CD4-positive, CD25-positive, alpha-beta regulatory T cell (primary cell): Measurements from ENCODE around the gene TREX2. TPM values are rescaled to one million over a fixed set of nuclear protein-coding genes. Genes with fewer than 3 reads are reported as not detected.

ENCODE experiments used
- ATAC-seq, 2 donors: fragments of 150-1000 bp; cut with Tn5 transposase; one replicate each; pipeline ENCODE4 v1.10.0; 2021; ENCODE audit warnings: low read depth in 2 of 2, moderate number of reproducible peaks in 2 of 2, moderate library complexity in 1 of 2
- DNase-seq, 3 donors: peaks; one replicate each; pipeline versions ENCODE4 v3.0.0 to v3.0.0-alpha.2; 2012 to 2022; ENCODE audit warnings: mixed read lengths in 1 of 3
- H3K27ac ChIP-seq: one replicate; pipeline ENCODE4 v1.7.0; 2013; ENCODE audit warnings: mild to moderate bottlenecking, low read length; ENCODE audit not compliant: insufficient read depth, poor library complexity, severe bottlenecking
- H3K27me3 ChIP-seq: one replicate; pipeline ENCODE4 v1.7.0; 2013; ENCODE audit warnings: low read length; ENCODE audit not compliant: control insufficient read depth, insufficient read depth
- H3K36me3 ChIP-seq: one replicate; pipeline ENCODE4 v1.7.0; 2013; ENCODE audit warnings: mild to moderate bottlenecking, low read length, moderate library complexity; ENCODE audit not compliant: control insufficient read depth, insufficient read depth
- H3K4me1 ChIP-seq: 2 replicates; pipeline ENCODE4 v1.7.0; 2013; ENCODE audit warnings: mild to moderate bottlenecking, low read length; ENCODE audit not compliant: insufficient read depth, control insufficient read depth, poor library complexity, severe bottlenecking
- H3K4me3 ChIP-seq: one replicate; pipeline ENCODE4 v1.7.0; 2013; ENCODE audit warnings: low read depth, mild to moderate bottlenecking, low read length, moderate library complexity
- H3K9me3 ChIP-seq, 2 experiments: 1 replicate in 1 of 2; 2 replicates in 1 of 2; pipeline ENCODE4 v1.7.0; 2013; ENCODE audit warnings: low read length in 2 of 2, mild to moderate bottlenecking in 1 of 2, moderate library complexity in 1 of 2; ENCODE audit not compliant: control insufficient read depth in 2 of 2
- H3K27ac Mint-ChIP-seq, 3 donors: one replicate each; pipeline ENCODE4 v1.8.0; 2020 to 2022; ENCODE audit warnings: mild to moderate bottlenecking in 3 of 3, mixed read lengths in 3 of 3, moderate library complexity in 2 of 3
- H3K27me3 Mint-ChIP-seq: one replicate; pipeline ENCODE4 v1.8.0; 2022; ENCODE audit warnings: mild to moderate bottlenecking, mixed read lengths
- H3K36me3 Mint-ChIP-seq: one replicate; pipeline ENCODE4 v1.8.0; 2020; ENCODE audit warnings: mixed read lengths
- H3K4me1 Mint-ChIP-seq, 4 donors: one replicate each; pipeline ENCODE4 v1.8.0; 2020 to 2022; ENCODE audit warnings: mixed read lengths in 4 of 4, mild to moderate bottlenecking in 1 of 4
- H3K4me3 Mint-ChIP-seq, 4 donors: one replicate each; pipeline ENCODE4 v1.8.0; 2020 to 2022; ENCODE audit warnings: mild to moderate bottlenecking in 4 of 4, mixed read lengths in 4 of 4, moderate library complexity in 3 of 4
- H3K9me3 Mint-ChIP-seq, 7 donors: one replicate each; pipeline ENCODE4 v1.8.0; 2020 to 2022; ENCODE audit warnings: mixed read lengths in 7 of 7, mild to moderate bottlenecking in 3 of 7, moderate library complexity in 2 of 7
- polyA plus RNA-seq, 4 donors: library from polyadenylated mRNA; unstranded; fragments of 300-500 nt; fragmentation: Illumina TruSeq; gene quantifications; one replicate each; pipeline ENCODE4 v1.2.3, GENCODE V29; 2021
- total RNA-seq: library from RNA; stranded (reverse); gene quantifications from one replicate; pipeline ENCODE4 v1.2.3, GENCODE V29; 2022

TREX2 gene
- total and polyA plus RNA-seq, 5 donors from 2014 or later = 0.30 to 3.8 (median 0.71) TPM

- no peak for ATAC-seq
- H3K27ac Mint-ChIP-seq = no peak overlapping the region
- no peak overlapping the region for H3K4me3 ChIP-seq
These were observed 24.8 kb downstream of the TREX2 start for GRCh38 chrX:153420851-153421599.

GRCh38 chrX:153417637-153418036, 28.2 kb downstream of the TREX2 start:
- no peaks in the 10 kb centered on the region for H3K27me3 ChIP-seq
- H3K27ac ChIP-seq = no peak overlapping the region
- no peaks in the 10 kb centered on the region for H3K4me1 ChIP-seq
- Mint-ChIP-seq H3K36me3 (no peaks in the 10 kb centered on the region), H3K27ac (no peak overlapping the region), H3K4me3 (no peak overlapping the region), H3K4me1 (no peaks in the 10 kb centered on the region), H3K9me3 (peaks cover 0 to 3% (median 0%) of the 10 kb centered on the region in 7 donors), H3K27me3 (no peaks in the 10 kb centered on the region)
- no peak overlapping the region for H3K4me3 ChIP-seq
- H3K36me3 ChIP-seq = no peaks in the 10 kb centered on the region
- ATAC-seq (no peak), DNase-seq (no peak)
- no peaks in the 10 kb centered on the region for H3K9me3 ChIP-seq

More at GRCh38 chrX:153420851-153421599, 24.8 kb downstream of the TREX2 start:
- Mint-ChIP-seq H3K27me3 (no peaks in the 10 kb centered on the region), H3K4me1 (no peaks in the 10 kb centered on the region), H3K36me3 (no peaks in the 10 kb centered on the region), H3K4me3 (no peak overlapping the region), H3K9me3 (peaks cover 0 to 3% (median 0%) of the 10 kb centered on the region in 7 donors)
- H3K9me3 ChIP-seq = no peaks in the 10 kb centered on the region
- H3K36me3 ChIP-seq = no peaks in the 10 kb centered on the region
- H3K27me3 ChIP-seq = no peaks in the 10 kb centered on the region
- no peaks in the 10 kb centered on the region for H3K4me1 ChIP-seq
- H3K27ac ChIP-seq = no peak overlapping the region
- no peak for DNase-seq

- Mint-ChIP-seq H3K36me3 (no peaks in the 10 kb centered on the region), H3K27me3 (peaks cover 4% of the 10 kb centered on the region), H3K4me1 (peaks cover 0 to 6% (median 3%) of the 10 kb centered on the region in 4 donors), H3K4me3 (no peak overlapping the region), H3K27ac (no peak overlapping the region), H3K9me3 (peaks cover 0 to 3% (median 0%) of the 10 kb centered on the region in 7 donors)
- Histone ChIP-seq H3K4me1 (peaks cover 3% of the 10 kb centered on the region), H3K27ac (no peak overlapping the region), H3K9me3 (no peaks in the 10 kb centered on the region), H3K4me3 (no peak overlapping the region), H3K36me3 (no peaks in the 10 kb centered on the region), H3K27me3 (no peaks in the 10 kb centered on the region)
- no peak for ATAC-seq
- DNase-seq = no peak
These were observed 28.9 kb downstream of the TREX2 start for GRCh38 chrX:153416781-153417450.

- Mint-ChIP-seq H3K27me3 (peaks cover 4% of the 10 kb centered on the region), H3K9me3 (peaks cover 0 to 3% (median 0%) of the 10 kb centered on the region in 7 donors), H3K4me1 (peaks cover 0 to 11% (median 4%) of the 10 kb centered on the region in 4 donors), H3K36me3 (no peaks in the 10 kb centered on the region), H3K4me3 (no peak overlapping the region), H3K27ac (no peak overlapping the region)
- Histone ChIP-seq H3K27me3 (no peaks in the 10 kb centered on the region), H3K36me3 (no peaks in the 10 kb centered on the region), H3K4me1 (peaks cover 7% of the 10 kb centered on the region), H3K27ac (no peak overlapping the region), H3K4me3 (no peak overlapping the region), H3K9me3 (no peaks in the 10 kb centered on the region)
- ATAC-seq (no peak), DNase-seq (no peak)
These were observed 30.9 kb downstream of the TREX2 start for GRCh38 chrX:153414856-153415510.

- no peaks in the 10 kb centered on the region for H3K27me3 ChIP-seq
- Mint-ChIP-seq H3K4me1 (peaks cover 0 to 11% (median 4%) of the 10 kb centered on the region in 4 donors), H3K27ac (peak overlapping the region in 1 of 3 donors; percentile 69), H3K9me3 (peaks cover 0 to 3% (median 0%) of the 10 kb centered on the region in 7 donors), H3K27me3 (peaks cover 4% of the 10 kb centered on the region), H3K36me3 (no peaks in the 10 kb centered on the region), H3K4me3 (peak overlapping the region in 2 of 4 donors; percentile 36 to 42)
- H3K9me3 ChIP-seq = no peaks in the 10 kb centered on the region
- no peak for DNase-seq
- ATAC-seq = no peak
- peaks cover 7% of the 10 kb centered on the region for H3K4me1 ChIP-seq
- H3K36me3 ChIP-seq = no peaks in the 10 kb centered on the region
- no peak overlapping the region for H3K27ac ChIP-seq
- no peak overlapping the region for H3K4me3 ChIP-seq
These were observed 32.1 kb downstream of the TREX2 start for GRCh38 chrX:153413731-153414130.

GRCh38 chrX:153412746-153413720, 32.8 kb downstream of the TREX2 start:
- Histone ChIP-seq H3K9me3 (no peaks in the 10 kb centered on the region), H3K27ac (no peak overlapping the region), H3K4me1 (peaks cover 7% of the 10 kb centered on the region), H3K27me3 (no peaks in the 10 kb centered on the region), H3K36me3 (no peaks in the 10 kb centered on the region), H3K4me3 (no peak overlapping the region)
- Mint-ChIP-seq H3K27me3 (peaks cover 4% of the 10 kb centered on the region), H3K27ac (no peak overlapping the region), H3K4me1 (peaks cover 0 to 11% (median 4%) of the 10 kb centered on the region in 4 donors), H3K36me3 (no peaks in the 10 kb centered on the region), H3K4me3 (no peak overlapping the region), H3K9me3 (no peaks in the 10 kb centered on the region)
- DNase-seq (no peak), ATAC-seq (no peak)

- no peak for DNase-seq
- no peak overlapping the region for H3K27ac Mint-ChIP-seq
- H3K9me3 ChIP-seq = no peaks in the 10 kb centered on the region
- H3K4me3 ChIP-seq = no peak overlapping the region
- no peak overlapping the region for H3K27ac ChIP-seq
- no peaks in the 10 kb centered on the region for H3K9me3 Mint-ChIP-seq
- H3K4me3 Mint-ChIP-seq = peak overlapping the region in 3 of 4 donors; percentile 73 to 86 (median 82)
- H3K36me3 Mint-ChIP-seq = no peaks in the 10 kb centered on the region
- ATAC-seq = no peak
- peaks cover 4% of the 10 kb centered on the region for H3K27me3 Mint-ChIP-seq
- H3K36me3 ChIP-seq = no peaks in the 10 kb centered on the region
- no peaks in the 10 kb centered on the region for H3K27me3 ChIP-seq
- peaks cover 7% of the 10 kb centered on the region for H3K4me1 ChIP-seq
- peaks cover 0 to 11% (median 4%) of the 10 kb centered on the region in 4 donors for H3K4me1 Mint-ChIP-seq
These were observed 33.8 kb downstream of the TREX2 start for GRCh38 chrX:153411988-153412574.
